ENCODE data around the gene OLIG2. TPM values are rescaled to one million over a fixed set of nuclear protein-coding genes. Genes with fewer than 3 reads are reported as not detected.

OLIG2 gene
- total RNA-seq, 1 donor, result 0.21 TPM

DNA sequence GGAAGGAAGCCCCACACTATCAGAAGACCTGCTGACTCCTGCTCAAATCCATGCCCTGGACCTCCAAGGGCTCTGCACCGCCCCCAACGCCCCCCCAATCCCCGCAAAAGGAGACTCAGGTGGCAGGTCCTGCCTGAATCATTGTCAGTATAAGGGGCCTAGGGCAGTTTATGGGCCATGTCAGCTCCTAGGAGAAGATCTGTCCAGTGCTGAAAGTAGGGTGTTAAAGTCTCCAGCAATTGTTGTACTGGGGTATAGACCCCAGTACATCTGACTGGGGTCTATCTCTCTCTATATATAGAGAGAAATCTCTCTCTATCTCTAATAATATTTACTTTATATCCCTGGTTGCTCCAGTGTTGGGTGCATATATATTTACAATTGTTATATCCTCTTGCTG, 12.1 kb upstream of the OLIG2 start:
- Histone ChIP-seq H3K9me3 (ENCODE audit: low read depth, low read length) (no peaks in the 10 kb centered on the region), H3K4me1 (ENCODE audit: insufficient read depth, low read length) (peaks cover 42% of the 10 kb centered on the region), H3K27me3 (ENCODE audit: insufficient read depth, low read length) (peaks cover 43% of the 10 kb centered on the region), H3K4me3 (ENCODE audit: low read length) (no peak overlapping the region)

DNA sequence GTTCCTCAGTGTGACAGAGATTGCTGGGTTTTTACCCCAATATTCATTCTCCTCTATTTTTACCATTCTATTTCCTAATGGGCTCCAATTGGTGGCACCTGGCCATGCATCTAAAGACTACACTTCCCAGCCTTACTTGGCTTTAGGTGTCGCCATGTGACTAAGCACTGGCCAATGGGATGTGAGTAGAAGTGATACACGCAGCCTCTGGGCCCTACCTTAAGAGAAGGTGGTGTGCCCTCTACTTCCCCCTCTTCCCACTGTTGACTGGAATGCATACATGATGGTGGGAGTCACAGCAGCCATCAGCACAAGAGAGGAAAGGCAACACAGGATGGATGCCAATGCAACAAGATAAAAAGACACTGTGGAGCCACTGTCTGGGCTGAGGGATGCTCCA, 11.4 kb upstream of the OLIG2 start:
- peaks cover 42% of the 10 kb centered on the region for H3K4me1 ChIP-seq (ENCODE audit: insufficient read depth, low read length)
- peaks cover 50% of the 10 kb centered on the region for H3K27me3 ChIP-seq (ENCODE audit: insufficient read depth, low read length)
- no peaks in the 10 kb centered on the region for H3K9me3 ChIP-seq (ENCODE audit: low read depth, low read length)

DNA sequence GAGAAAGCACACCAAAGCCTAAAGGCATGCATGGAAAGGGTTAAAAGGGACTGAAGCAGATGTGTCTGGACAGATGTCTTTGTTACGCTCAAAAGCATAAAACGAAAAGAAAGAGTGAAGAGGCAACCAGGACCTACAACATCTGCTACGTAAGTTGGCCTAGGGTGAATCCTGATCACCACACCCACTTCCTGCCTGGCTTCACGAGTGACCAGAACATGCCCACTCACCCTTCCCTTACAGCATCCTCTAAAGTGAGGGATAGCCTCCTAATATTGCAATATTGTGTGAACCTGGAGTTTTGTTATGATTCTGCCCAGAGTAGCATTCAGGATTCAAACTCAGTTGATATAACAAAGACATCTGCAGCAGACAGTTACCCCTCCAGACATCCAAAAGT, 10.6 kb upstream of the OLIG2 start:
- Histone ChIP-seq H3K4me1 (ENCODE audit: insufficient read depth, low read length) (peaks cover 44% of the 10 kb centered on the region), H3K27me3 (ENCODE audit: insufficient read depth, low read length) (peaks cover 58% of the 10 kb centered on the region), H3K4me3 (ENCODE audit: low read length) (no peak overlapping the region), H3K9me3 (ENCODE audit: low read depth, low read length) (no peaks in the 10 kb centered on the region)

More for the DNA sequence above, 11.4 kb upstream of the OLIG2 start:
- H3K4me3 ChIP-seq (ENCODE audit: low read length), result no peak overlapping the region

DNA sequence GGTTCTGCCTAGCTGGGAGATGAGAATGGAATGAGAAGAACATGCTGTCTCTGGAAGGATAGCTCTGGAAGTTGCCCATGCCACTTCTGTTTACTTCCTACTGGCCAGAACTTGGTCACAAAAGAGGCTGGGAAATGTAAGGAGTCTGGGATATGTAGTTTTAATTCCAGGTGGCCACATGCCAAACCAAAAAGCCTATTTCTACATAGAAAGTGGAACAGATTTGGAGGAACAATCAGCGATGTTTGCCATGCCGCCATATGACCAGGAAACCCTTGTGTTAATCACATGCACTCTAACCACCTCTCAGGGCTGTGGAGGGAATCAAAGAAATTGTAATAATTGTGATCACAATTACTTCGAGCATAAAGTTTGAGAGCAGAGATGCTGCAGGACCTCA, 10.0 kb upstream of the OLIG2 start:
- H3K4me3 ChIP-seq (ENCODE audit: low read length), result no peak overlapping the region
- peaks cover 63% of the 10 kb centered on the region for H3K27me3 ChIP-seq (ENCODE audit: insufficient read depth, low read length)
- peaks cover 43% of the 10 kb centered on the region for H3K4me1 ChIP-seq (ENCODE audit: insufficient read depth, low read length)
- no peaks in the 10 kb centered on the region for H3K9me3 ChIP-seq (ENCODE audit: low read depth, low read length)

DNA sequence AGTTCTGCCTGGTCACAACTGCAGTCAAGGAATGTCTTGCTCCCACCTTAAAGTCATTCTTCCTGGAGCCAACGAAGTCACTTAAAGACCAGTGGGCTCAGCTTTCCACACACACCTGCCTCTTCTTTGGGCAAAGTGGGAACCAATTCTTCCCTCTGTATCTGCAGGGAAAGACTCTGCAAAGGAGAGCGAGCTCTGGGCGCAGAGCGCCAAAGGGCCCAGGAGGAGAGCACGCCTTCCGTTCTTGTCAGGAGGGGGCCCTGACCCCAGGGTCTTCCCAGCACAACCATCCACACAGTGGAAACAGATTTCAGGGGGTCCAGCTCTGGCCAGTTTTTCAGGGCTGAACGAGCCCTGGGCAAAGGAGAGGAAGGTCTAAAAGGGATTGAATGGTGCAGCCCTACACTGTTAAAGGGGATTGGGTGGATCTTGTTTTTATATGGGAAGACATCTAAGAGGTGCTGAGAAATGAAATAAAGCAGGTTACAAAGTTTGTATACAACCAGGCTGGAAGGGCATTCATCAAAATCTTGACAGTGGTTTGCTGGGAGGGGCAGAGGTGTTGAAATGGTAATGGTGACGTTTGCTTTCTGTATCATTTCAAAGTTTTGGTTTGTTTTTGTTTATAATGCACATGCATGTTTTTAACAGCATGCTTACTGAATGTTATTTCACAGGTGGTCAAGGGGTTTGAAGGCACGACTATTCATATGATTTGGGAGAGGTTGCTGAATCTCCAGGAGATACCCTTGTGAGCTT, 6.8 kb upstream of the OLIG2 start:
- Histone ChIP-seq H3K4me1 (ENCODE audit: insufficient read depth, low read length) (peaks cover 51% of the 10 kb centered on the region), H3K27me3 (ENCODE audit: insufficient read depth, low read length) (peaks cover 95% of the 10 kb centered on the region), H3K4me3 (ENCODE audit: low read length) (no peak overlapping the region), H3K9me3 (ENCODE audit: low read depth, low read length) (no peaks in the 10 kb centered on the region)

DNA sequence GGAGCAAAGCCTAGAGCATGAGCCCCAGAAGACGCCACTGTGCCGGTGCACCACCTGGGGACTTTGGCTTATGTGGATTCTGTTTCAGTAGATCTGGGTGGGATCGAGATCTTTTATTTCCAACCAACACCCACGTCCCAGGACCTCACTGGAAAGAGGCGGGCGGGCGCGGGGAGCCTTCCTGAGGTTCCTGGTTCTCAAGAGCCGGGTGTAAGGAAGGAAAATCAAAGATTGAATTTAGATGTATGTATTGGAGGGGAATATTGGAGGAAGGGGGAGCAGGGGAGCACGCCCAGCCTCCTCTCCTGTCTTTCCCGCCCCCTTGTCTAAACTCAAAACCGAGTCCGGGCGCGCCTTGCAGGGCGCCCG, 6.2 kb upstream of the OLIG2 start:
- Histone ChIP-seq H3K27me3 (ENCODE audit: insufficient read depth, low read length) (peaks cover 96% of the 10 kb centered on the region), H3K9me3 (ENCODE audit: low read depth, low read length) (no peaks in the 10 kb centered on the region), H3K4me3 (ENCODE audit: low read length) (peak overlapping the region; percentile 9)

DNA sequence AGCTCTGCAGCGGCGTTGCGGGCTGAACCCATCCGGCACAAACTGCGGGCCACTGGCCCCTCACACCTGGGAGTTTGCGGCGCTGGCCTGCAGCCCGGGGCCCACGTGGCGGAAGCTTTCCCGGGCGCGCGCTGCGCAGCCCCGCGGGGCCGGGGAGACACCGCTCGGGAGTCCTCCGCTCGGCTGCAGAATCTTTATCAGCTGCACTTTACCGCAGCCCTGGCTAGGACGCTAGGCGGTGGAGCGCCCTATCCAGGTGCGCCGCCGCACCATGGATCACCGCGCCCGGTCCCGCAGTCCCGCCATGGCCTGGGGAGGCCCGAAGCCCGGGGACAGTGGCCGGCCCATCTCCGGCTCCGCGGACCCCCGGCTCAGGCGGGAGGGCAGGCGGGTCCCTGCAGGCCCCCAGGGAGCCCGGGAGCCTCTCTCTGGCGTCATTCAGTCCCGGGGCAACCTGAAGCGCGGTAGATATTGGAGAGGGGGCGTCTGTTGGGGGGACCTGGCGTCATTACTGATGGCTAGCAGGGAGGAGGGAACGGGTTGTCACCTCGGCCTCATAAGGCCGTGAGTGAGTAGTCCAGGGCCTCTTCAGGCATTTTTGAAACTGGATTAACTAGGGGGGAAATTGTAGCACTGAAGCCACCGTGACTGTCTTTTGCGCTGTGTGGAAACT, 5.7 kb upstream of the OLIG2 start:
- Histone ChIP-seq H3K27me3 (ENCODE audit: insufficient read depth, low read length) (peaks cover 98% of the 10 kb centered on the region), H3K4me3 (ENCODE audit: low read length) (peak overlapping the region; percentile 9), H3K4me1 (ENCODE audit: insufficient read depth, low read length) (peaks cover 56% of the 10 kb centered on the region), H3K9me3 (ENCODE audit: low read depth, low read length) (no peaks in the 10 kb centered on the region)

More for the DNA sequence above, 6.2 kb upstream of the OLIG2 start:
- H3K4me1 ChIP-seq (ENCODE audit: insufficient read depth, low read length), result peaks cover 56% of the 10 kb centered on the region

DNA sequence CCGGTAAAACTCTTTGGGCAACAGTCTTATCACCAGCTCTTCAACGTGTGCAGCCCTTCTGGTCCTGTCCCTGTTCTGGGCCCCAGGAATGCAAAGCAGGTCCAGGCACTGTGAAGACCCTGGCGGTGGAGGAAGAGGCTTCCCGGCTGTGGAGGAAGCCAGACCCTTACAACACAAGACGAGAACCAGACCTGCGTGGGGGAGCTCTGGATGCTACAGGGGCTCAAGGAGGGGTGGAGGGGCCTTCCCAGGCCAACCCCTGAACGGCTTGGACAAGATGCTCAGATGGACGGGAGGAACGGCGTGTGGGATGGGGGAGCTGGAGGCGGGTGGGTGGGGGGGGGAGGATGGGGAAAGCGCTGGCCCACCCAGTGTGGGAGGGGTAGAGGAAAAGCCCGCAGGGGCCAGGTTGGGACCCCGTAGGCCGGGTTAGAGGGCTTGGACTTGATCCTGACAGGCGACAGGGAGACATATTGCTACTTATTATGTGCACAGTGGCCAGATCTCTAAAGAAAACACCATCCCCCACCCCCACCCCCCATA, 5.1 kb upstream of the OLIG2 start:
- Histone ChIP-seq H3K4me1 (ENCODE audit: insufficient read depth, low read length) (peaks cover 57% of the 10 kb centered on the region), H3K27me3 (ENCODE audit: insufficient read depth, low read length) (peaks cover 98% of the 10 kb centered on the region), H3K9me3 (ENCODE audit: low read depth, low read length) (no peaks in the 10 kb centered on the region), H3K4me3 (ENCODE audit: low read length) (no peak overlapping the region)

DNA sequence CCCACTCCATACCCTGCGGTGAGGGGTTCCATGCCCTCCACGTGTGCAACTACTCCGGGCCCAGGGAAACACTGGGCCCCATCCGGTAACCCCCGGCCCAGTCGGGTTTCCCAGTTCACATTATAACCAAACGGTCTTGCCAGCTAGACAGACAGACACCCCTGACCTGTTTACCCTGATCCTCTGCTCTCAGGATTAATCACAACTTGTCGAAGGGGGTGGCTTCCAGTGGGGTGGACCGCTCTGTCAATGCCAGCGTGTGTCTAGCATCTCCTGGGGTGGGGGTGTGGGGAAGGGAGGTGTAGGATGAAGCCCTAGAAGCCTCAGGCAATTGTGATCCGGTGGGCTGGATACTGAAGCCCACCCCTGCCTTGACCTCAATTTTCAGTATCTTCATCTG, 4.6 kb upstream of the OLIG2 start:
- Histone ChIP-seq H3K27me3 (ENCODE audit: insufficient read depth, low read length) (peaks cover 99% of the 10 kb centered on the region), H3K4me3 (ENCODE audit: low read length) (no peak overlapping the region), H3K4me1 (ENCODE audit: insufficient read depth, low read length) (peaks cover 62% of the 10 kb centered on the region), H3K9me3 (ENCODE audit: low read depth, low read length) (no peaks in the 10 kb centered on the region)

DNA sequence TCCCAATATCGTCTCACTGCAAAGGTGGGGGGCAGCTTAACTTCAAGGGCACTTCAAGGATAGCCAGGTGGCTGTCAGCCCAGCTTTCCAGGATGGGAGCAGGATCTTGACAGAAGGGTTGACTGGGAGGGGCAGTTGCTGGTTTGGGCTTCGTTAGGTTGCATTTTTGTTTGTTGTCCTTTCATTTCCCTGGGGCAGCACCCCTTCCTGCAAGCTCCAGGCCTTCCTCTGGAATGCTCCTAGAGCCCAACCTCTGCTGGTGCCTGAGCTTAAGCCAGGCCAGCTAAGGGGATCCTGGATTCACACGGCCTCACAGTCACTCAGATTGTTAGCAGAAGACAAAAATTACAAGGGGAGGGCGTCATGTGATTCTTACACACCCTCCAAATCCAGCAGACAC, 4.1 kb upstream of the OLIG2 start:
- Histone ChIP-seq H3K4me3 (ENCODE audit: low read length) (no peak overlapping the region), H3K9me3 (ENCODE audit: low read depth, low read length) (no peaks in the 10 kb centered on the region), H3K27me3 (ENCODE audit: insufficient read depth, low read length) (peaks cover 99% of the 10 kb centered on the region), H3K4me1 (ENCODE audit: insufficient read depth, low read length) (peaks cover 67% of the 10 kb centered on the region)

DNA sequence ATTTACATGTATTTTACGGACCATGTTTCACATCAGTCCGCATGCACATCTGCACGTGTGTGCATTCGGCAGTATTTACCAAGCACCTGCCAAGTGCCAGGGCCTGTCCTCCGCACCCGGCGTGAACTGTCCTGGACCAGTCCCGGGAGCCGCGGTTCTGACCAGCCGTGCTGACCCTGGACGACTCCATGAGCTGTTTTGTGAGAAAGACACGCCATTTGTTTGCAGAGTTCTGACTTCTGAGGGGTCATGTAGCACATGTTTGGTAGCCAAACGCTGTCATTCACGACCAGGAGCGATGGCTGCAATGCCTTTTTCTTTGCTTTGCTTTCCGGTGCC, 3.3 kb upstream of the OLIG2 start:
- Histone ChIP-seq H3K9me3 (ENCODE audit: low read depth, low read length) (no peaks in the 10 kb centered on the region), H3K4me1 (ENCODE audit: insufficient read depth, low read length) (peaks cover 75% of the 10 kb centered on the region), H3K4me3 (ENCODE audit: low read length) (no peak overlapping the region), H3K27me3 (ENCODE audit: insufficient read depth, low read length) (peaks cover 97% of the 10 kb centered on the region)

DNA sequence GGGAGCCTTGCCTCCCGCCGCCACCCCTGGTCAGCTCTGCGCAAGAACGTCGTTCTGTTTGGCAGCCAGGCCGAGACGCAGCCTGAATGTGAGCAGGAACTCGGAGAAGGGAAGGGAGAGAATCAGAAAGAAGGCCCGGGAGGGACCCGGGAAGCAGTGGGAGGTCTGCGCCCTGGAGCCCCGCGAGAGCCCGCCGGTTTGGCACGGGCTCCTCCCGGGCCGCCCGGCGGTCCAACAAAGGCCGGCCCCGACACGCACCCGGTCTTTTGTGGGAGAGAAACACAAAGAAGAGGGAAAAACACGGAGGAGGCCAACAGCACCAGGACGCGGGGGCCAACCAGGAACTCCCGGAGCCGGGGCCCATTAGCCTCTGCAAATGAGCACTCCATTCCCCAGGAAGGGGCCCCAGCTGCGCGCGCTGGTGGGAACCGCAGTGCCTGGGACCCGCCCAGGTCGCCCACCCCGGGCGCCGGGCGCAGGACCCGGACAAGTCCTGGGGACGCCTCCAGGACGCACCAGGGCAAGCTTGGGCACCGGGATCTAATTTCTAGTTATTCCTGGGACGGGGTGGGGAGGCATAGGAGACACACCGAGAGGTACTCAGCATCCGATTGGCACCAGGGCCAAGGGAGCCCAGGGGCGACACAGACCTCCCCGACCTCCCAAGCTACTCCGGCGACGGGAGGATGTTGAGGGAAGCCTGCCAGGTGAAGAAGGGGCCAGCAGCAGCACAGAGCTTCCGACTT, 2.7 kb upstream of the OLIG2 start:
- H3K4me1 ChIP-seq (ENCODE audit: insufficient read depth, low read length), result peaks cover 80% of the 10 kb centered on the region
- no peaks in the 10 kb centered on the region for H3K9me3 ChIP-seq (ENCODE audit: low read depth, low read length)
- H3K4me3 ChIP-seq (ENCODE audit: low read length), result no peak overlapping the region
- peaks cover 96% of the 10 kb centered on the region for H3K27me3 ChIP-seq (ENCODE audit: insufficient read depth, low read length)

DNA sequence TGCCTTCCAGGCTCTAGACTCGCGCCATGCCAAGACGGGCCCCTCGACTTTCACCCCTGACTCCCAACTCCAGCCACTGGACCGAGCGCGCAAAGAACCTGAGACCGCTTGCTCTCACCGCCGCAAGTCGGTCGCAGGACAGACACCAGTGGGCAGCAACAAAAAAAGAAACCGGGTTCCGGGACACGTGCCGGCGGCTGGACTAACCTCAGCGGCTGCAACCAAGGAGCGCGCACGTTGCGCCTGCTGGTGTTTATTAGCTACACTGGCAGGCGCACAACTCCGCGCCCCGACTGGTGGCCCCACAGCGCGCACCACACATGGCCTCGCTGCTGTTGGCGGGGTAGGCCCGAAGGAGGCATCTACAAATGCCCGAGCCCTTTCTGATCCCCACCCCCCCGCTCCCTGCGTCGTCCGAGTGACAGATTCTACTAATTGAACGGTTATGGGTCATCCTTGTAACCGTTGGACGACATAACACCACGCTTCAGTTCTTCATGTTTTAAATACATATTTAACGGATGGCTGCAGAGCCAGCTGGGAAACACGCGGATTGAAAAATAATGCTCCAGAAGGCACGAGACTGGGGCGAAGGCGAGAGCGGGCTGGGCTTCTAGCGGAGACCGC, 2.0 kb upstream of the OLIG2 start:
- Histone ChIP-seq H3K4me1 (ENCODE audit: insufficient read depth, low read length) (peaks cover 86% of the 10 kb centered on the region), H3K27me3 (ENCODE audit: insufficient read depth, low read length) (peaks cover 96% of the 10 kb centered on the region), H3K9me3 (ENCODE audit: low read depth, low read length) (no peaks in the 10 kb centered on the region), H3K4me3 (ENCODE audit: low read length) (no peak overlapping the region)

DNA sequence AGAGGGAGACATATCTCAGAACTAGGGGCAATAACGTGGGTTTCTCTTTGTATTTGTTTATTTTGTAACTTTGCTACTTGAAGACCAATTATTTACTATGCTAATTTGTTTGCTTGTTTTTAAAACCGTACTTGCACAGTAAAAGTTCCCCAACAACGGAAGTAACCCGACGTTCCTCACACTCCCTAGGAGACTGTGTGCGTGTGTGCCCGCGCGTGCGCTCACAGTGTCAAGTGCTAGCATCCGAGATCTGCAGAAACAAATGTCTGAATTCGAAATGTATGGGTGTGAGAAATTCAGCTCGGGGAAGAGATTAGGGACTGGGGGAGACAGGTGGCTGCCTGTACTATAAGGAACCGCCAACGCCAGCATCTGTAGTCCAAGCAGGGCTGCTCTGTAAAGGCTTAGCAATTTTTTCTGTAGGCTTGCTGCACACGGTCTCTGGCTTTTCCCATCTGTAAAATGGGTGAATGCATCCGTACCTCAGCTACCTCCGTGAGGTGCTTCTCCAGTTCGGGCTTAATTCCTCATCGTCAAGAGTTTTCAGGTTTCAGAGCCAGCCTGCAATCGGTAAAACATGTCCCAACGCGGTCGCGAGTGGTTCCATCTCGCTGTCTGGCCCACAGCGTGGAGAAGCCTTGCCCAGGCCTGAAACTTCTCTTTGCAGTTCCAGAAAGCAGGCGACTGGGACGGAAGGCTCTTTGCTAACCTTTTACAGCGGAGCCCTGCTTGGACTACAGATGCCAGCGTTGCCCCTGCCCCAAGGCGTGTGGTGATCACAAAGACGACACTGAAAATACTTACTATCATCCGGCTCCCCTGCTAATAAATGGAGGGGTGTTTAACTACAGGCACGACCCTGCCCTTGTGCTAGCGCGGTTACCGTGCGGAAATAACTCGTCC, 1.3 kb upstream of the OLIG2 start:
- H3K9me3 ChIP-seq (ENCODE audit: low read depth, low read length), result no peaks in the 10 kb centered on the region
- H3K4me1 ChIP-seq (ENCODE audit: insufficient read depth, low read length), result peaks cover 86% of the 10 kb centered on the region
- no peak overlapping the region for H3K4me3 ChIP-seq (ENCODE audit: low read length)
- peaks cover 96% of the 10 kb centered on the region for H3K27me3 ChIP-seq (ENCODE audit: insufficient read depth, low read length)

Data from mononuclear cell (primary cell).